ENCODE results near the gene EFEMP2.

Gene EFEMP2

DNA sequence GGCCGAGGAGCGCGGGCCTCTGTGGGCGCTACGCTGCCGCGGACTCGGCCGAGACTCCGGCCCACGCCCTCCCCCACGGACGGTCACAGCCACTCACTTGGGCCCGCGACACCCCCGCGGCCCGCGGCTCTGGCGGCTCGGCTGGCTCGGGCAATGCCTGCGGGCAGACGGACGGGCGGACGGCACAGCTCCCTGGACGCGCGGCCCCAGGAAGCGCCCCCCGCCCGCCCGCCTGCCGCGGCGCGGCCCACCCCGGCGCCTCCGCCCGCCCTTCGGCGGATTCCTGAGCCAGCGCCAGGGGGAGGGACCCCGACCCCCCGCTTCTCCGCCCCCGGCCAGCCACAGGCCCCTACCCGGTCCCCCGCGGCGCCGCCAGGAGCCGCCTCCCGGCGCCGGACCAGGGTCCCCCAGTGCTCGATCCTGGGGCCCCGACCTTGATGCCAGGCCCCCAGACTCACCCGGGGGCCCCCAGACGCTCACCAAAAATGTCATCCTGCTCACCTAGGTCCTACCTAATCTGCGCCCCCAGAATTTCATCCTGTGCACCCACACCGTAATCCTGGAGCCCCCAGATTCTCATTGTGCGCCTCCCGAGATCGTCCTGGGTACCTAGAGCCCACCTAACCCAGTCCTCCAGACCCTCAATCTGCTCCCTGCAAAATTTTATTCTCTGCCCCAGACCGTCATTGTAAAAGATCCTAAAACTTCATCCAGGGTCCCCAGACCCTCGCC lies at the start of gene EFEMP2:
EFEMP2 (minus strand) TSS at position 215 of the 732 bp plus-strand sequence. CDS start 446 bp downstream, outside the sequence.
- no peak for DNase-seq (ENCODE audit: extremely low read depth in 1 of 2, low read depth in 1 of 2)

DNA sequence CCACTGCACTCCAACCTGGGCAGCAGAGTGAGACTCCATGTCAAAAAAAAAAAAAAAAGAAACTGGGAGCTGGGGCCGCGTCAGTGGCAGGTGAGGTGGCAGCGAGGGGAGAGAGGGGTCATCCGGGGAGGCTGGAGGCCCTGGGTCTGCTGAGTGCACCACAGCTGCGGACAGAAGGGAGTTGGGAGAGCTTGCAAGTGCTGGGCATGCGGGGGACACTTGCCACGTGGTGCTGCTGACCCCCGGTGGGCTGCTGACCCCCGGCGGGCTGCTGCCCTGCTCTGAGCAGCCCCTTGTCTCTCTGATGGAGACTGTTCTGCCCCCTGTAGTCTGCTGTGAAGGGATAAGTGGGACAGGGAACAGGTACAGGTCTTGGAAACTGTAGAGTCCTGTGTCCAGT lies 49.3 kb upstream of the EFEMP2 start:
- DNase-seq (ENCODE audit: extremely low read depth in 1 of 2, low read depth in 1 of 2), result no peak

DNA sequence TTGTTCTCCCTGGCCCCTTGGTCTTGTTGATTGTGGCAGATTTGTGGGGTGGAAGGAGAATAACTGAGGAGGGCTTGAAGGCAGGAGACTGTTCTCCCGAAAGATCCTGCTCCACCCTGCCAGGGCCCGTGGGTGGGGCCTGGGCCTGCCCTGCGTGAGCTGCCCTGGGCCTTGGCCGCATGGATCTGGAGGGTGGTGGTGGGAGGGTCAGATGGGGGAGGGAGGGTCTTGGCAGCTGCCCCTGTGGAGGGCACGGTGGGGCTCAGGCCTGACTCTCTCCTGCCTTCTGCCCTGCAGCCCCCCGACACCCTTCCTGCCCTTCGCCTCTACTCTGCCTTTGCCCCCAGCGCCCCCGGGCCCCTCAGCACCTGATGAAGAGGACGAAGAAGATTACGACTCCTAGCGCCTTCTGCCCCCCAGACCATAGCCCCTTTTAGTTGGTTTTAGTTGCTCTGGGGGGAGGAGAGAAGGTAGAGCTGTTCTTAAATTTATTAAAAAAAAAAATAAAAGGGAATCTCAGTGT lies 48.5 kb upstream of the EFEMP2 start:
- DNase-seq (ENCODE audit: extremely low read depth in 1 of 2, low read depth in 1 of 2), result no peak

DNA sequence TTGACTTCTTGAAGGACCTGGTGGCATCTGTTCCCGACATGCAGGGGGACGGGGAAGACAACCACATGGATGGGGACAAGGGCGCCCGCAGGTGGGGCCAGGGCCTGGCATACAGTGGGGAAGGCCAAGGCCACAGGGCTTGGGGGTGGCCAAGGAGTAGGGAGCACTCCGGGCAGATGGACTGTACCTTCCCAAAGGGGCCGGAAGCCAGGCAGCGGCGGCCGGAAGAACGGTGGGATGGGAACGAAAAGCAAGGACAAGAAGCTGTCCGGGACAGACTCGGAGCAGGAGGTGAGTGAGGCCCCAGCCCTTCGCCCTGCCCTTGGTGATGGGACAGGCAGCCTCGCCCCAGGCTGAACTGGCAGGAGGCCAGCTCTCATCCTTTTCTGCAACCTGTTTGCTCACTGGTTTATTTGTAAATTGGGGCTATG lies 47.8 kb upstream of the EFEMP2 start:
- DNase-seq (ENCODE audit: extremely low read depth in 1 of 2, low read depth in 1 of 2), result no peak

DNA sequence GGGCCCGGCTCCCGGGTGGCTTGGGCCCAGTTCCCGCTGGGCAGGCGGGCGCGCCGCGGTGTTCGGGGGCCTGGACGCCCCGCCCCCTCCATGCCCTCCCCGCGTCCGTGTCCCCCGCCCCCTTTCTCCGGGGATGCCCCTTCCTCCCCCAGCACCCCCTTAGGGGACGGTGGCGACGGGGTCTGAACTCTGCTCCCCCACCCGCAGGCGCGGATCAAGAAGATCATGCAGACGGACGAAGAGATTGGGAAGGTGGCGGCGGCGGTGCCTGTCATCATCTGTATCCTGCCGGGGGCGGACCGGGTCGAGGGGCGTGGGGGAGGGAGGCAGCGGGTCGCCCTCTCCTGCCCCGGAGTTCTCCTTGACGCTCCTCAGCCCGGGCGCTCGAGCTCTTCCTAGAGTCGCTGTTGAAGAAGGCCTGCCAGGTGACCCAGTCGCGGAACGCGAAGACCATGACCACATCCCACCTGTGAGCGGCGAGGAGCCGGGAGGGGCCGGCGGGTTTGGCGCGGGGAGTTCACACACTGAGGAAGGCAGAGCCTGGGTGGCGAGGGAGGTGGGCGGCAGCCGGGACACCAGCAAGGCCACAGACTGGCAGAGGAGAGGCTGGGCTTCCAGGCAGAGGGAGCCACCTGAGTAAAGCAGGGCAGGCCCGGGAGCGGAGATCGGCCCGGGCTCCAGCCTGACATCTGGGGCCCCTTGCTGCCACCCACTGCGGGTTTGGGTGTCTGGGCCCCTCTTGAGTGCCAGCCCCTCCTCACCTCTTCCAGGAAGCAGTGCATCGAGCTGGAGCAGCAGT lies 47.2 kb upstream of the EFEMP2 start:
- DNase-seq (ENCODE audit: extremely low read depth in 1 of 2, low read depth in 1 of 2), result no peak

DNA sequence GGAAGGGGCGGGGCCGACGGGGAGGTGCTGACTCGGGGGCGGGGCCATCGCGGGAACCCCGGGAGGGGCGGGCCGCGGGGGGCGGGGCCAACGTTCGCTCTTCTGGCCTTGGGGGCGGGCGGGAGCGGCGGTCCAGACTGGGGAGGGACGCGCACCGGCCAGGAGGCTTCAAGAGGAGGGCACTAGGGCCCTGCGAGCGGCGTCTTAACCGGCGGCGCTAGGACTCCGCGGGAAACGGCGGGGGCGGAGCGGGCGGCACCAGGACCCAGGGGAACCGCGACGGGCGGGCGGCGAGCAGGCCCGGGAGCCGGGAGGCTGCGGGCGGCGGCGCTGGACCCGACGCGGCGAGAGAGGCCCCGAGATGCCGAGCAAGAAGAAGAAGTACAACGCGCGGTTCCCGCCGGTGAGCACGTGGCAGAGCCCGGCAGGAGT lies 46.6 kb upstream of the EFEMP2 start, which contains the start of gene DRAP1:
DRAP1 (plus strand) TSS at position 286 of the 432 bp plus-strand sequence; CDS start at position 362, 76 bp downstream.
- peak; percentile 97 to 98 for DNase-seq (ENCODE audit: extremely low read depth in 1 of 2, low read depth in 1 of 2)

DNA sequence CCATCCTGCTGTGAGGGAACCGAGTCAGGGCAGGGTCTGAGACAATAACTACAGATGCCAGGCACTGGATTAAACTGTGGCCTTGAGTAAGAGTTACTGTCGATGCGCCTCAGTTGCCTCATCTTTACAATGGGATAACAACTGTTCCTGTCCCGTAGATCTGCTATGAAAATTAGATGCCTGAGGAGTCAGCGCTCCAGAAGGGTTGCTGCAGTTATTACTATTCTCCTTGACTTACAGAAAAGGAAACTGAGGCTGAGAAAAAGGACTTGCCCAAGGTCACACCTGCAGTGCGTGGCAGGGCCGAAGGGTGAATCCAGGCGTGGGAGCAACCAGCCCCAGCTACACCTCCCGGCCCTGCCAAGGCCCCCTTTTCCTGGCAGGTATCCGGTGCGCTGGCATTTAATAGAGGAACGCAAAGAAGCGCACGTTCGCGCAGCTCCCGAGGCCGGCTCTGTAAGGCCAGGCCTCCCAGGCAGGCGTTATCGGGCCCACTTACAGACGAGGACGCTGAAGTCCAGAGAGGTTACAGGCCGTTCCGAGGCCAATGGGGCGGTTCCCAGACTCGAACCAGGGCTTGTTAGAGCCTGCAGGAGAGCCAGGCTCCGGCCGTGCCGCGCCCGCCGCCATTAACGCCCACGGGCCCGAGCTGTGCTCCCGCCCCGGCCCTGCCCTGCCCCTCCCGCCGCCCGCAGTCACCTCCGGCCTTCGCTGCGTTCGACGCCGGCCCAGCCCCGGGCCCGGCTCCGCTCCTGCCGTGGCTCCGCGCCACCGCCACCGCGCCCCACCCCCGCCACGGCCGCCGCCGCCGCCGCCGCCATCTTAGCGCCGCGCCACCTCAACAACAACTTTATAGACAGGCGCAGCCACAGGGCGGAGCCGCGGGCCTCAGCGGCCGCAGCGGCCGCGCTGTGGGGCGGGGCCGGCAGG lies 45.9 kb upstream of the EFEMP2 start, which contains the start of gene C11orf68:
C11orf68 (minus strand) TSS at position 852 of the 930 bp plus-strand sequence; CDS start at position 821, 31 bp downstream.
- no peak for DNase-seq (ENCODE audit: extremely low read depth in 1 of 2, low read depth in 1 of 2)

DNA sequence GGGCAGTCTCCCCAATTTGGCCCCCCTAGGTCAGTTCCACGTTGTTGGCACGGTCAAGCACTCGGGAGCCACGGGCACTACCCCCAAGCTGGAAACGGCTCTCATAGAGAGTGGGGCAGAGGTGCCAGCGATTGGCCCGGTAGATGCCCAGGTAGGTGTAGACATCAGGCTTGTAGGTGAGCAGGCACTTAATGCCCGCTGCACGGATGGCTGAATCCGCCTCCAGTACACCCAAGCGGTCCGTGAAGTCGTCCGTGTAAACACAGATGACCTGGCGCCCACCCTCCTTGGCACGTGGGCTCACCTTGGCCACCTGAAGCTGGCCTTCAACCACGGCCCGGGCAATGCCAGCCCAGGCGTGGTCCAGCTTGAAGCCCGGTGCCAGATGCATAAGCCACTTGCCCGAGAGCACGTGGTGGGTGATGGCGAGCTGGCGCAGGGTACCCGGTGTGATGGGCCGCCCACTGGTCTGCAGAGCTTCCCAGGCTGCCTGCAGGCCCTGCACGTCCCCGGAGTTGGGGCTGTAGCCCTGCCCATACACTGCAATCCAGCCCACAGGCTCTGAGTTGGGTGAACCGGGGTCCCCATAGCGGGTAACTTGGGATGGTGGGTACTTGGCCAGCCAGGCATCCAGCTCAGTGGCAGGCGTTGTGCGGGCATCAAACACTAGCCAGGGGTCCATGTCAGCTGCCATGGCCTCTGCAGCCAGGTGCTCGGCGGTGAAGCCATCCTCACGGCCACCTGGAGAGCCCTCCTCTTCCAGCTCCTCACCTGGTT lies 45.0 kb upstream of the EFEMP2 start:
- DNase-seq (ENCODE audit: extremely low read depth in 1 of 2, low read depth in 1 of 2), result no peak

DNA sequence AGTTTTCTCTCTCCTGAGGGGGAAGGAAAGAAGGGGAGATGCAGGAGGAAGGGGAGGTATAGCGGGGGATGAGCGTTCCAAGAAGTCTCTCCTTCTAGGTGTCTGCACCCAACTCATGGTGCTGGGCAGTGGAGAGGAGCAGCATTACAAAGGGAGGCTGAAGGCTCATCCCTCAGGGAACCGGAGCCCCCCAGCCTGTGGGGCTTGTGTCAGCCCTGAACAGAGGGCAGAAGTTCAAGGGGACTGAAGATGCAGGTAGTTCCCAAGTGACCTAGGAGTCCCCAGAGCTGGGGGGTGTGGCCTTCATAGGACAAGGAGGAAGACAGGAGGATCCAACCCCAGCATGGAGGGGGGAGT lies 44.5 kb upstream of the EFEMP2 start:
- no peak for DNase-seq (ENCODE audit: extremely low read depth in 1 of 2, low read depth in 1 of 2)

DNA sequence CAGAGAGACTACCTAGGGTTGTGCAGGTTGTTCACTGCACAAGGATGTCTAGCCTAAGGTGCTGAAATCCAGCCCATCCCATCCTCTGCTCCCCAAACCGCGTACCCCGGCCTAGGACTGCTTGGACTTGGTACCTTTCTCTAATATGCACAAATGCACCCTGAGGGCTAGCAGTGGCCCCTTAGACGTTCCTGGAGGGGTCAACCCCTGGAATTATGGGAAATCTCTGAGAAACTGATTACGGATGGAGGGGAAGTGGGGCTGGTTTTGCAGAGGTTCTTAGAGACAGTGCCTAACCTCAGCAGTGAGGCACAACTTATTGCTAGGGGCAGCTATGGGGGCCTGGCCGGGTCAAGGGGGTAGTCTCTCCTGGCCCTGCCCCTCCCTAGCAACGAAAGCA lies 43.8 kb upstream of the EFEMP2 start:
- no peak for DNase-seq (ENCODE audit: extremely low read depth in 1 of 2, low read depth in 1 of 2)

DNA sequence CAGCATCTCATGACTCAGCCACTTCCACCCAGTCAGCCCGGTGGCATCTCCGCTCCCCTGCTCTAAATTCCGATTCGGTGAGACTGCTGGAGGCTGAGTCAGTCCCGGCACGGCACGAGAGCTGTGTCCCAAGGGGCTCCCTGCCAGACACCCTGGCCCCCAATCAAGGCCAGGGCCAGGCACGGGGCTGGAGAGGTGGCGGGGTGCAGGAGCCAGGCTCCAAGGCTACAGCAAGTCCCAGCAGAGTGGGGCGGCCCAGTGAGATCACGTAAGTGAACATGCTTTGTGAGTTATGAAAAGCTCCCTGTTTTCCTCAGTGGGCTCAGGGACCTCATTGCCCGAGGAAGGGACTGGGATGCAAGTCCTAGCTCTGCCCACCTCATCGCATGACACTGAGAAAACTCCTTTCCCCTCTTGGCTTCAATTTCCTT lies 43.2 kb upstream of the EFEMP2 start:
- no peak for DNase-seq (ENCODE audit: extremely low read depth in 1 of 2, low read depth in 1 of 2)

DNA sequence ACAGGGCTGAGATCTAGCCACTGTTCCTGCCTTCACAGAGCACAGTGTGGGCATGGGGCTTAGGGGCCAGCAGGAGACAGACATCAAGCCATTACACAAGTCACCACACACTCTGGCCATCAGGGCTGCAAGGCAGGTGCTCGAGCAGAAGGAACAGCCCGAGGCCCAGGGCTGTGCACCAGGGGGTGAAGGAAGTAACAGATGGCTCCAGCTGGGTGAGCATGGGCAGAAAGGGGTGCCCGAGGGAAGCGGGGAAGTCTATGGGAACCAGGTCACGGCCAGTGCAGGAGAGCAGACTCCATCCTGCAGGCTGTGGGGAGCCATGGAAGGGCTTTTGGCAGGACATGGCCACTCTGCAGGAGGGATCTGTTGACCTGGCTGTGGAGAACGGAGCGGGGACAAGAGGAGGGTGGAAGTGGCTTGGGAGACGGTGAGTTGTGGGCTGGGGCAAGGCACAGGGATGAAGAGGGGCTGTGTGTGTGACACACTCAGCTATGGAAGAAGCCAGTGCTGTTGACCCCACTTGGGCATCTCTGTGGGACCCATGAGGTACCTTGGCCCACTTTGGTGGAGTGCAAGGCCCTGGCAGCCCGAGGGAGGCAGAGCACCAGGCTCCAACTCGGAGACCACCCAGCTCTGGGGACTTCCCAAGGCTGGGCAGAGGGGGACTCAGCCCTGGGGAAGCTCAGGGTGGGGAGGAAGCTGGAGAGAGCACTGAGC lies 42.7 kb upstream of the EFEMP2 start:
- DNase-seq (ENCODE audit: extremely low read depth in 1 of 2, low read depth in 1 of 2), result no peak

DNA sequence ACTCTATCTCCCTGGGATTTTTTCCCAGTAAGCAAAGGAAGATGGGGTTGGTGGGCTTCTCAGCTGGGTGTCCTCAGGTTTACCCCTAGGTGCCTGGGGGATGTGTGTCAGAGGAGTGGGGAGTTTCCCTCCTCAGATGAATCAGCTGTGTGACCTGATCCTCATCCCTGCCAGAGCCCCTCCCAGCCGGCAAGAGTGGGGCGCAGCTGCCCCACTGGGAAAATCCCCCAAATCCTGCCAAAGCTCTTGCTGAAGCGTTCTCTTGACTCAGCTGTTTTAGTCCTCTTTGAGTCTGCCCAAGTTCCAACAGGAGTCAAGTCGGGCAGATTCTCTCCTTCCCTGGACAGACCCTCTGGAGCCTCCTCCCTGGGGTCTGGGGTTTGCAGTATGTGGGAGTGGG lies 40.2 kb upstream of the EFEMP2 start:
- DNase-seq (ENCODE audit: extremely low read depth in 1 of 2, low read depth in 1 of 2), result no peak

DNA sequence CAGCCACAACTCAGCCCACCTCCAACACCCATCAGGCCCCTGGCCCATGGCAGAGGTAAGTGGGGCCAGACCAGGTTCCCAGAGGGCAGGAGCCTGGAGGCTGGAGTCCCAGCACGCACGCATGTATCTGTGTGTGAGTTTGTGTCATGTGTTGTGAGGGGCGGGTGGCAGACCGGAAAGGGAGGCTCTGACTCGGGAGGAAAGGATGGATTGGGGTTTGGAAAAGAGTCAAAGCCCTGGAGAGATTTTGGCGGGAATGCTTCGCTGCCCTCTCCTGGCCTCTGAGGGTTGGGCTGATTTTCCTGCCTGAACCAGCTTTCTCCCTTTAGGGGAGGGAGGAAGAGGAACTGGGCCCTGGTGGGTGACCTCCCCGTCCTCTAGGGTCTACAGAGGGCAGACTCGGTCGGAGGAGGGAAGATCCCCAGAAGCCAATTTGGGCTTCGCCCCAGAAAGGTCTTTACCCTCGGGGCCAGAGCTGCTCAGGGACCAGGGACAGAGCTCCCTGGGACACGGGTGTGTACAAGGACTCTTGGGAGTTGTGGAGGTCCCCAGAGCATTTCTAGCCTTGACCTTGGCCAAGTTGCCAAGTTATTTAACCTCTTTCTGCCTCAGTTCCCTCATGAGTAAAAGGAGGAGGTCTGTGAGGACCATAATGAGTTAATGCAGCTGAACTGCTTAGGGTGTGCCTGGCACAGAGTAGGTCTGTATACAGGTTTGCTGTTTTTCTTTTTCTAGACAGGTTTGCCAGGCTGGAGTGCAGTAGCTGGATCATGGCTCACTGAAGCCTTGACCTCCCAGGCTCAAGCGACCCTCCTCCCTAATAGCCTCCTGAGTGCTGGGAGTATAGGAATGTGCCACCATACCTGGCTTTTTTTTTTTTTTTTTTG lies 39.3 kb upstream of the EFEMP2 start:
- no peak for DNase-seq (ENCODE audit: extremely low read depth in 1 of 2, low read depth in 1 of 2)

DNA sequence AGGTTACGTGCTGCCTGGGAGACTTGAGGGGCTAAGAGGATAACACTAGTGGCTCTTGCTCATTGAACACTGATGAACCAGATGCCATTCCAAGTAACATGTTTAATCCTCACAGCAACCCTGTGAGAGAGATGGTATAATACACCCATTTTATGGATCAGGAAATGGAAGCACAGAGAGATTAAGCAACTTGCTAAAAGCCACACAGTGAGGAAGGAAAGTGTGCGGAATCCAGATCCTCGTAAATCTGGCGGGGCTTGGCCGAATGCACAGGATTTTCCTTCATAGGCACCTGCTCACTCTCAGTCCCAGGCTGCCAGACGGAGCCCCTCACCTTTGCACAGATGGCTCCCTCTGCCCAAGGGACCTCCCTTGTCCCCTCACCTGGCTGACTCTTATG lies 35.3 kb upstream of the EFEMP2 start:
- no peak for DNase-seq (ENCODE audit: extremely low read depth in 1 of 2, low read depth in 1 of 2)

DNA sequence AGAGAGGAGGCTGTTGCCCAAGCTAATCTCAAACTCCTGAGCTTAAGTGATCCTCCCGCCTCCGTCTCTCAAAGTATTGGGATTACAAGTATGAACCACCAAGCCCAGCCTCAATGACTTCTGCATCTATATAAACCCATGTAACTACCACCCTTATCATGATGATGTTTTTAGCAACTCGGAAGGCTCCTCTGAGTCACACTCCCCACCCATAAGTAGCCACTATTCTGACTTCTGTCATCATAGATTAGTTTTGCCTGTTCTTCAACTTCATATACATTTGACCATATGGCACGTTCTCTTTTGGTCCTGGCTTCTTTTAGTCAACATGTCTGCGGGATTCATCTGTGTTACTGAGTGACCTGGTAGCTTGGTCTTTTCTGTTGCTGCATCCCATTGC lies 34.0 kb upstream of the EFEMP2 start:
- DNase-seq (ENCODE audit: extremely low read depth in 1 of 2, low read depth in 1 of 2), result no peak

DNA sequence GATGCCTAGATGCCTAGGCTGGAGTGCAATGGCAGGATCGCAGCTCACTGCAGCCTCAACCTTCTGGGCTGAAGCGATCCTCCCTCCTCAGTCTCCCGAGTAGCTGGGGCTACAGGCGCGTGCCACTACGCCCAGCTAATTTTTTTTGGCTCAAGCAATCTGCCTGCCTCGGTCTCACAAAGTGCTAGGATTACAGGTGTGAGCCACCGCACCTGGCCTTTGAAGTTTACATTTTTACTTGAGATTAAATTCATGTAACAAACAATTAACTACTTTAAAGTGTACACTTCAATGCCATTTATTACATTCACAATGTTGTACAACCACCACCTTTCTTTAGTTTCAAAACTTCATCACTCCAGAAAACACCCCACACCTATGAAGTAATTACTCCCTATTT lies 31.1 kb upstream of the EFEMP2 start:
- no peak for DNase-seq (ENCODE audit: extremely low read depth in 1 of 2, low read depth in 1 of 2)

DNA sequence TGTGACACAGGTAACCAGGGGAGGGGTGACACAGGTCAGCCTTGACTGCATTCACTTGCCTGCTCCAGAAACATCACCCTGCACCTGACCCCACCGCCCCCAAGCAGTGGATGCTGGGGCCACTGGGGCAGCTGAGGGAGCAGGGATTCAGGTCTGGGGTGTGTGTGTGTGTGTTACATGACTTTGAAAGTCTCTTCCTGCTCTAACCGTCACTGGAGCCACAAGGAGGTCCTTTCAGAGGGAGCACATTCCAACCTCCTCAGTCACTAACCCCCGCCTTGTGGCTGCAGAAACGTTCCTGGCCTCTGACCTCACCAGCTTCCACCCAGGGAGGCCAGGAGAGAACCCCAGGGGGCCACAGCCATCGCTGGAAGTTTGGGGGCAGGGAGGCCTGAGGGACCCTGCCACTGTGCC lies 30.5 kb upstream of the EFEMP2 start:
- no peak for DNase-seq (ENCODE audit: extremely low read depth in 1 of 2, low read depth in 1 of 2)
